Ascending aorta (tissue), 2 donors: Measurements from ENCODE around the gene OTUB2. TPM values are rescaled to one million over a fixed set of nuclear protein-coding genes. Genes with fewer than 3 reads are reported as not detected.

Experiments used
- DNase-seq, 2 donors: peaks; one replicate each; pipeline ENCODE4 v3.0.0-alpha.2; 2019; ENCODE audit warnings: low spot score in 2 of 2
- H3K27ac ChIP-seq, 2 donors: fragments of 200-600 bp; sonication (generic); one replicate each; pipeline ENCODE4 v1.5.1; 2016 to 2017; ENCODE audit warnings: mild to moderate bottlenecking in 1 of 2
- H3K27me3 ChIP-seq: fragments of 200-600 bp; sonication (generic); one replicate; pipeline ENCODE4 v1.5.1; 2017
- H3K36me3 ChIP-seq, 2 donors: fragments of 200-600 bp; sonication (generic); one replicate each; pipeline ENCODE4 v1.5.1; 2016
- H3K4me1 ChIP-seq, 2 donors: fragments of 200-600 bp; sonication (generic); one replicate each; pipeline ENCODE4 v1.5.1; 2016 to 2017; ENCODE audit warnings: mild to moderate bottlenecking in 1 of 2
- H3K4me3 ChIP-seq, 2 donors: fragments of 200-600 bp; sonication (generic); one replicate each; pipeline ENCODE4 v1.5.1; 2016 to 2017; ENCODE audit warnings: mild to moderate bottlenecking in 1 of 2
- H3K9me3 ChIP-seq, 2 donors: fragments of 200-600 bp; sonication (generic); one replicate each; pipeline ENCODE4 v1.5.1; 2016
- intact Hi-C: fragments of 100-400 bp; cut with DNase I; formaldehyde crosslinking; loops from one replicate; pipeline ENCODE4 v1.15.1; 2023
- total RNA-seq: library from RNA; depleted of rRNA; stranded (reverse); fragments of >200 nt; gene quantifications from one replicate; pipeline ENCODE4 v1.1.0, GENCODE V29; 2016
- TF ChIP-seq, protein P1 (sequence below), 3 experiments: fragments of 200-600 bp in 2 of 3; fragments of 450-650 bp in 1 of 3; sonication (generic) in 2 of 3; IDR thresholded peaks; one replicate each; pipeline ENCODE4 v1.5.1; 2016 to 2019; ENCODE audit warnings: antibody characterized with exemption in 3 of 3, mild to moderate bottlenecking in 1 of 3, moderate library complexity in 1 of 3

OTUB2 gene
- total RNA-seq, 1 donor from 2014 or later: 0.21 TPM

GRCh38 chr14:94009767-94010166, 16.4 kb upstream of the OTUB2 start:
- H3K9me3 ChIP-seq: no peaks in the 10 kb centered on the region
- no peak for DNase-seq
- H3K4me3 ChIP-seq: no peak overlapping the region
- intact Hi-C loops: loop anchor here (10.0 kb wide), 1 partner anchor 215 kb away; no protein-coding TSS in a partner anchor
- H3K27me3 ChIP-seq: no peaks in the 10 kb centered on the region
- no peaks in the 10 kb centered on the region for H3K36me3 ChIP-seq
- no peak overlapping the region for H3K27ac ChIP-seq
- H3K4me1 ChIP-seq: no peaks in the 10 kb centered on the region
- TF ChIP-seq, protein P1, sequence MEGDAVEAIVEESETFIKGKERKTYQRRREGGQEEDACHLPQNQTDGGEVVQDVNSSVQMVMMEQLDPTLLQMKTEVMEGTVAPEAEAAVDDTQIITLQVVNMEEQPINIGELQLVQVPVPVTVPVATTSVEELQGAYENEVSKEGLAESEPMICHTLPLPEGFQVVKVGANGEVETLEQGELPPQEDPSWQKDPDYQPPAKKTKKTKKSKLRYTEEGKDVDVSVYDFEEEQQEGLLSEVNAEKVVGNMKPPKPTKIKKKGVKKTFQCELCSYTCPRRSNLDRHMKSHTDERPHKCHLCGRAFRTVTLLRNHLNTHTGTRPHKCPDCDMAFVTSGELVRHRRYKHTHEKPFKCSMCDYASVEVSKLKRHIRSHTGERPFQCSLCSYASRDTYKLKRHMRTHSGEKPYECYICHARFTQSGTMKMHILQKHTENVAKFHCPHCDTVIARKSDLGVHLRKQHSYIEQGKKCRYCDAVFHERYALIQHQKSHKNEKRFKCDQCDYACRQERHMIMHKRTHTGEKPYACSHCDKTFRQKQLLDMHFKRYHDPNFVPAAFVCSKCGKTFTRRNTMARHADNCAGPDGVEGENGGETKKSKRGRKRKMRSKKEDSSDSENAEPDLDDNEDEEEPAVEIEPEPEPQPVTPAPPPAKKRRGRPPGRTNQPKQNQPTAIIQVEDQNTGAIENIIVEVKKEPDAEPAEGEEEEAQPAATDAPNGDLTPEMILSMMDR (IDR thresholded peaks at IDR 0.05): no peak

DNA sequence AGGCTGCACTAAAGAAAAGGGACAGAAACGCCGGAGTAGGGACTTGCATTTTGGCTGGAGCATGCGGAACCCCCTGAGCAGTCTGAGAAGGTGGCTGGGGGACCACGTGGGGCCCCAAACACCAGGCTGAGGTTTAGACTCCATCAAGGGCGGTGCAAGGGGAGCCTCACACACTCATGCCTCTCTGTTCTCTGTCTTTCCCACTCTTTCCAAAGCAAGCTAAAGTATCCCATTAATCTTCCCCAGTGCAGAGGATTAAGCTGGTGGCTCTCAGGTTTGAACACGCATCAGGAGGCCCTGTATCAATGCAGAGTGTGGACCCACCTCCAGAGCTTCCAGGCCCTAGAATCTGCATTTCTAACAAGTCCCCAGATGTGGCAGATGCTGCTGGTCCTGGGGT, 15.5 kb upstream of the OTUB2 start:
- no peaks in the 10 kb centered on the region for H3K9me3 ChIP-seq
- no peak for DNase-seq
- H3K4me1 ChIP-seq: no peaks in the 10 kb centered on the region
- TF ChIP-seq, protein P1 (IDR thresholded peaks at IDR 0.05): no peak
- no peaks in the 10 kb centered on the region for H3K27me3 ChIP-seq
- H3K36me3 ChIP-seq: no peaks in the 10 kb centered on the region
- H3K27ac ChIP-seq: no peak overlapping the region
- intact Hi-C loops: no loop called here
- H3K4me3 ChIP-seq: no peak overlapping the region

GRCh38 chr14:94011795-94012194, 14.3 kb upstream of the OTUB2 start:
- TF ChIP-seq, protein P1 (IDR thresholded peaks at IDR 0.05): no peak
- Histone ChIP-seq H3K4me1 (no peaks in the 10 kb centered on the region), H3K27me3 (no peaks in the 10 kb centered on the region), H3K4me3 (no peak overlapping the region), H3K36me3 (no peaks in the 10 kb centered on the region), H3K9me3 (no peaks in the 10 kb centered on the region), H3K27ac (no peak overlapping the region)
- intact Hi-C loops: no loop called here
- no peak for DNase-seq

- H3K9me3 ChIP-seq: no peaks in the 10 kb centered on the region
- no peak for DNase-seq
- H3K36me3 ChIP-seq: no peaks in the 10 kb centered on the region
- intact Hi-C loops: no loop called here
- no peaks in the 10 kb centered on the region for H3K4me1 ChIP-seq
- no peak overlapping the region for H3K4me3 ChIP-seq
- H3K27ac ChIP-seq: no peak overlapping the region
- TF ChIP-seq, protein P1 (IDR thresholded peaks at IDR 0.05): no peak
- no peaks in the 10 kb centered on the region for H3K27me3 ChIP-seq
Observed at GRCh38 chr14:94014382-94014781, 11.8 kb upstream of the OTUB2 start.

- intact Hi-C loops: no loop called here
- Histone ChIP-seq H3K4me3 (no peak overlapping the region), H3K9me3 (no peaks in the 10 kb centered on the region), H3K36me3 (no peaks in the 10 kb centered on the region), H3K4me1 (no peaks in the 10 kb centered on the region), H3K27ac (no peak overlapping the region), H3K27me3 (no peaks in the 10 kb centered on the region)
- TF ChIP-seq, protein P1 (IDR thresholded peaks at IDR 0.05): no peak
- DNase-seq: no peak
Observed at GRCh38 chr14:94015223-94015622, 10.9 kb upstream of the OTUB2 start.

GRCh38 chr14:94016446-94016976, 9.6 kb upstream of the OTUB2 start:
- Histone ChIP-seq H3K4me1 (no peaks in the 10 kb centered on the region), H3K27ac (no peak overlapping the region), H3K27me3 (no peaks in the 10 kb centered on the region), H3K4me3 (no peak overlapping the region), H3K9me3 (no peaks in the 10 kb centered on the region), H3K36me3 (no peaks in the 10 kb centered on the region)
- intact Hi-C loops: no loop called here
- no peak for DNase-seq
- TF ChIP-seq, protein P1 (IDR thresholded peaks at IDR 0.05): no peak
